GM18505 (cell line): ENCODE measurements around the gene CAMK1D.
"Not testable (repeated sequence)": the region's sequence is repeated elsewhere in the genome, so short reads cannot be mapped to it uniquely, and the experiment has no call there.

Experiments used
- ATAC-seq: cut with Tn5 transposase; IDR thresholded peaks from one replicate; pipeline ENCODE4 v1.9.1; 2021; ENCODE audit not compliant: unreplicated experiment
- POLR2A ChIP-seq: IDR thresholded peaks from 4 replicates; pipeline ENCODE4 v1.6.1; 2011; ENCODE audit warnings: borderline replicate concordance; ENCODE audit not compliant: insufficient read depth, insufficient read length; ENCODE audit errors: extremely low read depth

CAMK1D gene

DNA sequence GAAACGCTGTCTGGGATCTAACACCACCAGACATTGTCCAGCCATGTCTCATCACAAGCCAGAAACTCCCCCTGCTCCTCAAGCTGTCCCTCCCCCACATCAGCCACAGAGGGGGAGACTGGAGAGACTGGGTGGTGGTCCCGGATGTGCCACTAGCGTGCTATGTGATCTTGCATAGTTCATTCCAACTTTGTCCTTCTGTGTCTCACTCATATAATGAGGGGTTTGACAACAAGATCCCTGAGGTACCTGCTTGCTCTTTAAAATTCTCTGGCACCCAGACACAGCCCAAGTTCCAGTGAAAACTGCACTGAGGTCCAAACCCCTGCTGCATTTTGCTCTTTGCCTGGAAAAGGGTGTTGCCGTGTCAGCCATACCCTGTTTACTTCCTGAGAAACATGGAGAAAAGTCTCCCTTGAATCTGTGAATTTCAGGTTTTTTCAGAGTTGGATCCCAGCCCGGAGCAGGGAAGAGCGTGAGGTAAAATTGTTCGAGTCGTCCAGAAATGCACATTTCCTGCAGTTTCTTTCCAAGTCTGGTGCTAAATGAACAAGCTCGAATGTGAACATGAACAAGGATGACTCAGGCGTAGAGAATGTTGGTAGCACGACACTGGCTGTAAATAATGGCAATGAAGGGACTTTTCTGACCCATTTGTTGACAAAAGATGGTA, 495.6 kb downstream of the CAMK1D start:
- ATAC-seq = no peak
- no peak for TF ChIP-seq POLR2A

DNA sequence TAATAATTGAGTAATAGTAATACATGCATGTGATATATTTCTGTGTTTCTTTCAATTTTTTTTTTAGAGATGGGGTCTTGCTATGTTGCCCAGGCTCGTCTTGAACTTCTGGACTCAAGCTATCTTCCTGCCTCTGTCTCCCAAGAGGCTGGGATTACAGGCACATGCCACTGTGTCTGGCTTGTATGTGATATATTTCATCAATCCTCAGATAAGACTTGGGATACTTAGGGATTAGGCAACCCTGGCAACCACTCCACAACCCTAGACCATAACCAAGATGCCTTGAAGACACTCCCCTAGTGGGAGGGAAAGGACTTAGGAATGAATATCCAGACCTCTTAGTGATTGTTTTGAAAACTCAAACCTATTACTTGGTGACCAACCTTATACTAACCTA, 497.4 kb downstream of the CAMK1D start:
- no peak for ATAC-seq
- no peak for TF ChIP-seq POLR2A

DNA sequence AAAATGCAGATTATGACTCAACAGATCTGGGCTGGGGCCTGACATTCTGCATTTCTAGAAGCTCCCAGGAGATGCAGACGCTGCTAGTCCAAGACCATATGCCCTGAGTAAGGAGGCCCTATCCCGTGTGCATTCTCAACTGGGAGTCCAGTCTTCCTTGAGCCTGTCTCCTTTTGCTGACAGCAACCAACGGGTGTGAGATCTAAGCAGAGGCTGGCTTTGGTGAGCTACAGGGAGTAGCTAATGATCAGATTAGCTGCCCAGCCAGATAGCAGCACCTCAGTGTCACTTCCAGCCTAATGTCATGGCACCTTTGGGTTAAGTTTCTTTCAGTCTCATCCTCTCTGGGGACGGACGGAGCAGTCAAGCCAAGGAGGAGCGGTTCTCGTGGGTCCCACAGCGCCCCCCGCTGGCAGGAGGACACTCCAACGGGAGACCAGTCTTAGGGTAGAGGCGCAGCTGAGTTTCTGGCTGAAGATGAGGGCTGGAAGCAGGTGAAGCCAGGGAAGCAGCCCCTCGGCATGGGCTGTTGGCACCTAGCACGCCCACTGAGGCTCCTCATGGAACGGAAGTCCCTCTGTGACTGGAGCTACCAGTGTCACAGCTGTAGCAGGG, 498.1 kb downstream of the CAMK1D start:
- no peak for ATAC-seq
- TF ChIP-seq POLR2A = no peak

- ATAC-seq = no peak
- no peak for TF ChIP-seq POLR2A
Observed at GRCh38 chr10:12848439-12849173, 499.3 kb downstream of the CAMK1D start.

GRCh38 chr10:12849319-12850181, 500.2 kb downstream of the CAMK1D start:
- TF ChIP-seq POLR2A = no peak
- ATAC-seq = no peak

GRCh38 chr10:12852687-12853086, 503.3 kb downstream of the CAMK1D start:
- no peak for ATAC-seq

GRCh38 chr10:12854988-12855387, 505.6 kb downstream of the CAMK1D start:
- no peak for ATAC-seq
- no peak for TF ChIP-seq POLR2A

More at GRCh38 chr10:12852687-12853086, 503.3 kb downstream of the CAMK1D start:
- no peak for TF ChIP-seq POLR2A

DNA sequence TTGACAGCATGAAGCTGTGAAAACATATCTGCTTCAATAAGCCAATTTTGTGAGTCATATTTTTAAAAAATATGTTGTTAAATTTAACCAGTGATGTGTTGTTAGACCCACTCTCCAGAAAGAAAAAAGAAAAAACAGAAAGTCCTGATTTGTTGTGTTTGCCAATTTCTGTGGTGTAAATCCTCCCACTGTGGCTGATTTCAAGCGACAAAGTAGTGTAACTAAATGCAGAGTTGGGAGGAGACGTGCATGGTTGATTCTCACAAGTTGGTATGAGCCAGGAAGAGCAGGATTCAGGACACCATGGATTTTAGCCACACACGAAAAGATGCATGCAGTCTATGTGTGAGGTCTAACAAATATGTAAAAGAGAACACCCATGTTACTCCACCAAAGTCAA, 513.1 kb downstream of the CAMK1D start:
- TF ChIP-seq POLR2A = no peak
- no peak for ATAC-seq

DNA sequence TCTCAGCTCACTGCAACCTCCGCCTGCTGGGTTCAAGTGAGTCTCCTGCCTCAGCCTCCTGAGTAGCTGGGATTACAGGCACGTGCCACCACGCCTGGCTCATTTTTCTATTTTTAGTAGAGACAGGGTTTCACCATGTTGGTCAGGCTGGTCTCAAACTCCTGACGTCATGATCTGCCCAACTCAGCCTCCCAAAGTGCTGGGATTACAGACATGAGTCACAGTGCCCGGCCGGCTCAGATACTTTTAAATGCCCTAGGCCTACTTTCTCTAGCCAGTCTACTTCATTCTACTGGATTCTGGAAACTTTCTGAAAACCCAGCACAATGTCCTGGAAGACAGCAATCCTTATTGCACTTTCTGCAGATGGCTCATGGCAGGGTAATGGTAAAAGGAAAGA, 516.2 kb downstream of the CAMK1D start:
- ATAC-seq = not testable (repeated sequence)

DNA sequence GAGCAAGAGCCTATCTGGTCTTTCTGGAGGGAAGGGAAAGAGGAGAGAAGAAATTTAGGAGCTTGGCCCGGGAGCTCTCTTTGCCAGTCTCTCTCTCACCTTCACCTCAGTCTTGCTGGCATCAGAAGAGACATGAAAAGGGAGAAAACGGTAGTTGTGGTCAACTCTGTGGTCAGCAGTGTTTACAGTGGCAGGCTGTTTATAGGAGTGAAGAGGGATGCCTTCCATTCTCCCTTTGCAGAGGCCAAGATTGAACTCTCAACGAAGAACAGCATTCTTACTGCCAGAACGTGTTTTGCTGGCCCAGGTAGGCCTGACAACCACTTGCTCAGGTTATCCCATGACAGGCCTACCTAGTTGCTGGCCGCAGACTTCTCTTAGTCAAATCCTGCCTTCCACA, 518.9 kb downstream of the CAMK1D start:
- no peak for ATAC-seq
- TF ChIP-seq POLR2A = no peak

- no peak for TF ChIP-seq POLR2A
- no peak for ATAC-seq
Observed at GRCh38 chr10:12869427-12869826, 520.1 kb downstream of the CAMK1D start.

GRCh38 chr10:12872577-12872976, 523.2 kb downstream of the CAMK1D start:
- ATAC-seq = no peak
- TF ChIP-seq POLR2A = no peak

GRCh38 chr10:12873172-12873571, 523.8 kb downstream of the CAMK1D start:
- no peak for TF ChIP-seq POLR2A
- ATAC-seq = no peak
